Measurements from ENCODE around the gene ACTA2. TPM values are rescaled to one million over a fixed set of nuclear protein-coding genes. Genes with fewer than 3 reads are reported as not detected.

Gene ACTA2
- total RNA-seq, 1 donor from 2014 or later, result 37.6 TPM

- no peak for TF ChIP-seq CTCF (IDR thresholded peaks at IDR 0.05; ENCODE audit: insufficient read depth, low read length, poor library complexity, severe bottlenecking)
- DNase-seq (ENCODE audit: low read depth), result no peak
- Histone ChIP-seq H3K4me3 (ENCODE audit: low read depth, low read length) (no peak overlapping the region), H3K36me3 (ENCODE audit: control insufficient read depth, insufficient read depth, low read length) (no peaks in the 10 kb centered on the region), H3K27me3 (ENCODE audit: control insufficient read depth, insufficient read depth, low read length) (no peaks in the 10 kb centered on the region)
These were observed 29.1 kb downstream of the ACTA2 start for GRCh38 chr10:88923520-88923919.

- Histone ChIP-seq H3K4me3 (ENCODE audit: low read depth, low read length) (no peak overlapping the region), H3K36me3 (ENCODE audit: control insufficient read depth, insufficient read depth, low read length) (no peaks in the 10 kb centered on the region), H3K27me3 (ENCODE audit: control insufficient read depth, insufficient read depth, low read length) (no peaks in the 10 kb centered on the region)
- no peak for DNase-seq (ENCODE audit: low read depth)
- no peak for TF ChIP-seq CTCF (IDR thresholded peaks at IDR 0.05; ENCODE audit: insufficient read depth, low read length, poor library complexity, severe bottlenecking)
These were observed 30.5 kb downstream of the ACTA2 start for GRCh38 chr10:88922041-88922440.

GRCh38 chr10:88920986-88921593 is 31.5 kb downstream of the ACTA2 start:
- Histone ChIP-seq H3K4me3 (ENCODE audit: low read depth, low read length) (no peak overlapping the region), H3K27me3 (ENCODE audit: control insufficient read depth, insufficient read depth, low read length) (no peaks in the 10 kb centered on the region), H3K36me3 (ENCODE audit: control insufficient read depth, insufficient read depth, low read length) (no peaks in the 10 kb centered on the region)
- DNase-seq (ENCODE audit: low read depth), result no peak
- TF ChIP-seq CTCF (IDR thresholded peaks at IDR 0.05; ENCODE audit: insufficient read depth, low read length, poor library complexity, severe bottlenecking), result no peak

GRCh38 chr10:88920198-88920597 is 32.4 kb downstream of the ACTA2 start:
- Histone ChIP-seq H3K4me3 (ENCODE audit: low read depth, low read length) (no peak overlapping the region), H3K36me3 (ENCODE audit: control insufficient read depth, insufficient read depth, low read length) (no peaks in the 10 kb centered on the region), H3K27me3 (ENCODE audit: control insufficient read depth, insufficient read depth, low read length) (no peaks in the 10 kb centered on the region)
- no peak for TF ChIP-seq CTCF (IDR thresholded peaks at IDR 0.05; ENCODE audit: insufficient read depth, low read length, poor library complexity, severe bottlenecking)
- DNase-seq (ENCODE audit: low read depth), result no peak

GRCh38 chr10:88919041-88919440 is 33.5 kb downstream of the ACTA2 start:
- Histone ChIP-seq H3K4me3 (ENCODE audit: low read depth, low read length) (no peak overlapping the region), H3K36me3 (ENCODE audit: control insufficient read depth, insufficient read depth, low read length) (no peaks in the 10 kb centered on the region), H3K27me3 (ENCODE audit: control insufficient read depth, insufficient read depth, low read length) (no peaks in the 10 kb centered on the region)
- TF ChIP-seq CTCF (IDR thresholded peaks at IDR 0.05; ENCODE audit: insufficient read depth, low read length, poor library complexity, severe bottlenecking), result no peak
- no peak for DNase-seq (ENCODE audit: low read depth)

Measured in kidney epithelial cell (primary cell).